Measurements from ENCODE around the gene ZMYND11.

DNA sequence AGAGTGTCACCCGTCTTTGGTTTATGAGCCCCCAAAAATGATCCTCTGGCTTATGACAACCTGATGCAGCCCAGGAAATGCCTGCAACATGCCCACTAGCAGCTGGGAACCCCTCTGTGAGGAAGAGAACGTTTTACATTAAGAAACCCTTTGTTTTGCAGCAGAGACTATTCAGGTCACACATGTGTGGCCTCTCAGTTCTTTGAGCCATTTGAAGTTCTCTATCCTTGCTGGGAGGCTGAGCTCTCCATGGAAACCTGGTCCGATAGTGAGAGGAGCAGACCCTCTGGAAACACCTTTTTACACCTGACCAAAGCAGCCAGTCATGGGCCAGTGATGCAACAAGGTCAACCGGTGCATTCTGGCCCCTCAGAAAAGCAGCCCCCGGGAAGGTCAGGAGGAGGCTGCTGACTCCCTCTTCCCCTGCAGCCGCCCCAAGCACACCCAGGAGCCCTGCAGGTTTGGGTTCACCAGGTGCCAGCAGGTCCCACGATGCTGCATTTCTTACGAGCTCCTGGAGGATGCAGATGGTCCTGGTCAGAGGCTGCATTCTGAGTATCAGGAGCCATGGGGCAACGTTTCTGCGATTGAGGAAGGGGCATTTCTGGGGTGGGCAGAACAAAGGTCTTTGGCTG lies 134.3 kb downstream of the ZMYND11 start:
- TF ChIP-seq, protein P1, sequence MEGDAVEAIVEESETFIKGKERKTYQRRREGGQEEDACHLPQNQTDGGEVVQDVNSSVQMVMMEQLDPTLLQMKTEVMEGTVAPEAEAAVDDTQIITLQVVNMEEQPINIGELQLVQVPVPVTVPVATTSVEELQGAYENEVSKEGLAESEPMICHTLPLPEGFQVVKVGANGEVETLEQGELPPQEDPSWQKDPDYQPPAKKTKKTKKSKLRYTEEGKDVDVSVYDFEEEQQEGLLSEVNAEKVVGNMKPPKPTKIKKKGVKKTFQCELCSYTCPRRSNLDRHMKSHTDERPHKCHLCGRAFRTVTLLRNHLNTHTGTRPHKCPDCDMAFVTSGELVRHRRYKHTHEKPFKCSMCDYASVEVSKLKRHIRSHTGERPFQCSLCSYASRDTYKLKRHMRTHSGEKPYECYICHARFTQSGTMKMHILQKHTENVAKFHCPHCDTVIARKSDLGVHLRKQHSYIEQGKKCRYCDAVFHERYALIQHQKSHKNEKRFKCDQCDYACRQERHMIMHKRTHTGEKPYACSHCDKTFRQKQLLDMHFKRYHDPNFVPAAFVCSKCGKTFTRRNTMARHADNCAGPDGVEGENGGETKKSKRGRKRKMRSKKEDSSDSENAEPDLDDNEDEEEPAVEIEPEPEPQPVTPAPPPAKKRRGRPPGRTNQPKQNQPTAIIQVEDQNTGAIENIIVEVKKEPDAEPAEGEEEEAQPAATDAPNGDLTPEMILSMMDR (tag by site-specific recombination; IDR thresholded peaks at IDR 0.05): no peak
- TF ChIP-seq, protein P2, sequence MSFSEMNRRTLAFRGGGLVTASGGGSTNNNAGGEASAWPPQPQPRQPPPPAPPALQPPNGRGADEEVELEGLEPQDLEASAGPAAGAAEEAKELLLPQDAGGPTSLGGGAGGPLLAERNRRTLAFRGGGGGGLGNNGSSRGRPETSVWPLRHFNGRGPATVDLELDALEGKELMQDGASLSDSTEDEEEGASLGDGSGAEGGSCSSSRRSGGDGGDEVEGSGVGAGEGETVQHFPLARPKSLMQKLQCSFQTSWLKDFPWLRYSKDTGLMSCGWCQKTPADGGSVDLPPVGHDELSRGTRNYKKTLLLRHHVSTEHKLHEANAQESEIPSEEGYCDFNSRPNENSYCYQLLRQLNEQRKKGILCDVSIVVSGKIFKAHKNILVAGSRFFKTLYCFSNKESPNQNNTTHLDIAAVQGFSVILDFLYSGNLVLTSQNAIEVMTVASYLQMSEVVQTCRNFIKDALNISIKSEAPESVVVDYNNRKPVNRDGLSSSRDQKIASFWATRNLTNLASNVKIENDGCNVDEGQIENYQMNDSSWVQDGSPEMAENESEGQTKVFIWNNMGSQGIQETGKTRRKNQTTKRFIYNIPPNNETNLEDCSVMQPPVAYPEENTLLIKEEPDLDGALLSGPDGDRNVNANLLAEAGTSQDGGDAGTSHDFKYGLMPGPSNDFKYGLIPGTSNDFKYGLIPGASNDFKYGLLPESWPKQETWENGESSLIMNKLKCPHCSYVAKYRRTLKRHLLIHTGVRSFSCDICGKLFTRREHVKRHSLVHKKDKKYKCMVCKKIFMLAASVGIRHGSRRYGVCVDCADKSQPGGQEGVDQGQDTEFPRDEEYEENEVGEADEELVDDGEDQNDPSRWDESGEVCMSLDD (tag by site-specific recombination; IDR thresholded peaks at IDR 0.05): no peak
- no peak for TF ChIP-seq ZNF248 (tag by site-specific recombination; IDR thresholded peaks at IDR 0.05)
- TF ChIP-seq ZBTB1 (tag by site-specific recombination; IDR thresholded peaks at IDR 0.05): no peak
- TF ChIP-seq ZFP41 (tag by site-specific recombination; IDR thresholded peaks at IDR 0.05; ENCODE audit: borderline replicate concordance): no peak
- TF ChIP-seq ZNF501 (tag by site-specific recombination; IDR thresholded peaks at IDR 0.05): no peak
- no peak for TF ChIP-seq KLF16 (tag by site-specific recombination; IDR thresholded peaks at IDR 0.05)
- TF ChIP-seq, protein P3, sequence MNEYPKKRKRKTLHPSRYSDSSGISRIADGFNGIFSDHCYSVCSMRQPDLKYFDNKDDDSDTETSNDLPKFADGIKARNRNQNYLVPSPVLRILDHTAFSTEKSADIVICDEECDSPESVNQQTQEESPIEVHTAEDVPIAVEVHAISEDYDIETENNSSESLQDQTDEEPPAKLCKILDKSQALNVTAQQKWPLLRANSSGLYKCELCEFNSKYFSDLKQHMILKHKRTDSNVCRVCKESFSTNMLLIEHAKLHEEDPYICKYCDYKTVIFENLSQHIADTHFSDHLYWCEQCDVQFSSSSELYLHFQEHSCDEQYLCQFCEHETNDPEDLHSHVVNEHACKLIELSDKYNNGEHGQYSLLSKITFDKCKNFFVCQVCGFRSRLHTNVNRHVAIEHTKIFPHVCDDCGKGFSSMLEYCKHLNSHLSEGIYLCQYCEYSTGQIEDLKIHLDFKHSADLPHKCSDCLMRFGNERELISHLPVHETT (tag by site-specific recombination; IDR thresholded peaks at IDR 0.05): no peak
- TF ChIP-seq, protein P4, sequence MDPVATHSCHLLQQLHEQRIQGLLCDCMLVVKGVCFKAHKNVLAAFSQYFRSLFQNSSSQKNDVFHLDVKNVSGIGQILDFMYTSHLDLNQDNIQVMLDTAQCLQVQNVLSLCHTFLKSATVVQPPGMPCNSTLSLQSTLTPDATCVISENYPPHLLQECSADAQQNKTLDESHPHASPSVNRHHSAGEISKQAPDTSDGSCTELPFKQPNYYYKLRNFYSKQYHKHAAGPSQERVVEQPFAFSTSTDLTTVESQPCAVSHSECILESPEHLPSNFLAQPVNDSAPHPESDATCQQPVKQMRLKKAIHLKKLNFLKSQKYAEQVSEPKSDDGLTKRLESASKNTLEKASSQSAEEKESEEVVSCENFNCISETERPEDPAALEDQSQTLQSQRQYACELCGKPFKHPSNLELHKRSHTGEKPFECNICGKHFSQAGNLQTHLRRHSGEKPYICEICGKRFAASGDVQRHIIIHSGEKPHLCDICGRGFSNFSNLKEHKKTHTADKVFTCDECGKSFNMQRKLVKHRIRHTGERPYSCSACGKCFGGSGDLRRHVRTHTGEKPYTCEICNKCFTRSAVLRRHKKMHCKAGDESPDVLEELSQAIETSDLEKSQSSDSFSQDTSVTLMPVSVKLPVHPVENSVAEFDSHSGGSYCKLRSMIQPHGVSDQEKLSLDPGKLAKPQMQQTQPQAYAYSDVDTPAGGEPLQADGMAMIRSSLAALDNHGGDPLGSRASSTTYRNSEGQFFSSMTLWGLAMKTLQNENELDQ (tag by site-specific recombination; IDR thresholded peaks at IDR 0.05; ENCODE audit: low read depth): no peak
- TF ChIP-seq ZNF24 (tag by site-specific recombination; IDR thresholded peaks at IDR 0.05): no peak
- TF ChIP-seq, protein P5, sequence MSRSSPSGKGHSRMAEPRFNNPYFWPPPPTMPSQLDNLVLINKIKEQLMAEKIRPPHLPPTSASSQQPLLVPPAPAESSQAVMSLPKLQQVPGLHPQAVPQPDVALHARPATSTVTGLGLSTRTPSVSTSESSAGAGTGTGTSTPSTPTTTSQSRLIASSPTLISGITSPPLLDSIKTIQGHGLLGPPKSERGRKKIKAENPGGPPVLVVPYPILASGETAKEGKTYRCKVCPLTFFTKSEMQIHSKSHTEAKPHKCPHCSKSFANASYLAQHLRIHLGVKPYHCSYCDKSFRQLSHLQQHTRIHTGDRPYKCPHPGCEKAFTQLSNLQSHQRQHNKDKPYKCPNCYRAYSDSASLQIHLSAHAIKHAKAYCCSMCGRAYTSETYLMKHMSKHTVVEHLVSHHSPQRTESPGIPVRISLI (tag by site-specific recombination; IDR thresholded peaks at IDR 0.05): no peak
- TF ChIP-seq ZNF560 (tag by site-specific recombination; IDR thresholded peaks at IDR 0.05; ENCODE audit: borderline replicate concordance): no peak
